HEK293T (cell line): Measurements from ENCODE around the gene NFRKB.

Source experiments
- ARNT ChIP-seq: fragments of 450-650 bp; IDR thresholded peaks from 2 replicates; pipeline ENCODE4 v1.6.1; 2017; ENCODE audit warnings: mild to moderate bottlenecking
- CTBP1 ChIP-seq: fragments of 450-650 bp; IDR thresholded peaks from 2 replicates; pipeline ENCODE4 v1.6.1; 2016; ENCODE audit warnings: borderline replicate concordance
- ELF4 ChIP-seq: fragments of 450-650 bp; IDR thresholded peaks from 2 replicates; pipeline ENCODE4 v1.6.1; 2017; ENCODE audit warnings: antibody characterized with exemption
- FOXA1 ChIP-seq: fragments of 450-650 bp; IDR thresholded peaks from 2 replicates; pipeline ENCODE4 v1.6.1; 2016; ENCODE audit warnings: mild to moderate bottlenecking
- FOXM1 ChIP-seq: fragments of 450-650 bp; IDR thresholded peaks from 2 replicates; pipeline ENCODE4 v1.6.1; 2017; ENCODE audit warnings: mild to moderate bottlenecking, borderline replicate concordance
- LEF1 ChIP-seq: fragments of 450-650 bp; IDR thresholded peaks from 2 replicates; pipeline ENCODE4 v1.6.1; 2017; ENCODE audit warnings: mild to moderate bottlenecking, borderline replicate concordance
- SP1 ChIP-seq: fragments of 450-650 bp; IDR thresholded peaks from 2 replicates; pipeline ENCODE4 v1.6.1; 2017
- SUZ12 ChIP-seq: fragments of 450-650 bp; IDR thresholded peaks from 2 replicates; pipeline ENCODE4 v1.6.1; 2016; ENCODE audit warnings: mild to moderate bottlenecking
- ZNF384 ChIP-seq: fragments of 450-650 bp; IDR thresholded peaks from 2 replicates; pipeline ENCODE4 v1.6.1; 2016

DNA sequence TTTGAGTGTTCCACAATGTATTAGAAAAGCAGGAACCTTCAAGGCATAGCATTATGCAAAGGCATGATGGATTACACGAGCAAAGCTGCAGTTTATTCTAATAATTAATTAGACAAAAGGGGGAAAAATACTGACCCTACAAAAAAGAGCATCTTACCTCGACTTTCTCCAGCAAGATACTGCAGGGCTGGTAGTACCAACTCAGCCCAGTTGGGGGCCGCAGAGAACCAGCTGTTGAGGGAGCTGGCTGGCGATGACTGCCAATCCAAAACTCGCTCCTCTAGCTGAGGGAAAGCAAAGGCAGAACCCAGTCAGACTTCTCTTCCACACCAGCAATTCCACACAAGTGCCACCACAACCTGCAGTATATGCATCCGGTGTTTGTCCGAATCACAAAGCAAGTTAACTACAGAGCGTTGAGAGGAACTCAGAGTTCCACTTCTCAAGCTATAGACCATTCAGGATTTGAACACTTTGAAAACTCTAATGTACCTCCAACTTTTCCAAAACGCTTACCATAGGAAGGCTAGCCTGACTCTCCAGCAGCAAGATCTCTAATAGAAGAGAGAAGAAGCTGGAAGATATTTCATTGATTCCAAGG, 13.7 kb downstream of the NFRKB start:
- TF ChIP-seq ELF4 (no peak), FOXM1 (no peak), ARNT (no peak), SP1 (no peak), SUZ12 (no peak), FOXA1 (no peak), LEF1 (no peak), CTBP1 (no peak), ZNF384 (no peak)
